Activated CD8-positive, alpha-beta T cell treated with anti-CD3 and anti-CD28 coated beads for 36 hours (primary cell): Measurements from ENCODE around the gene KRT77. TPM values are rescaled to one million over a fixed set of nuclear protein-coding genes. Genes with fewer than 3 reads are reported as not detected.

ENCODE experiments used
- ATAC-seq: fragments of 200-7000 bp; cut with Tn5 transposase; one replicate; pipeline ENCODE4 v1.10.0; 2021; ENCODE audit warnings: mild to moderate bottlenecking, moderate library complexity
- CTCF ChIA-PET: fragments of 350-600 bp; sonication (Branson Sonifier 250); formaldehyde crosslinking; loops from one replicate; lab custom pipeline; 2021; ENCODE audit warnings: antibody characterized with exemption; lab: Charles Lee
- POLR2A ChIA-PET: fragments of 350-600 bp; sonication (Branson Sonifier 250); formaldehyde crosslinking; loops from one replicate; lab custom pipeline; 2021; ENCODE audit warnings: antibody characterized with exemption; lab: Charles Lee
- DNase-seq: peaks from one replicate; pipeline ENCODE4 v3.0.0-alpha.2; 2020
- H3K27ac Mint-ChIP-seq: one replicate; pipeline ENCODE4 v1.8.0; 2021; ENCODE audit warnings: mild to moderate bottlenecking, mixed read lengths
- H3K27me3 Mint-ChIP-seq: one replicate; pipeline ENCODE4 v1.8.0; 2021; ENCODE audit warnings: mixed read lengths
- H3K36me3 Mint-ChIP-seq: one replicate; pipeline ENCODE4 v1.8.0; 2021; ENCODE audit warnings: low read depth, mixed read lengths
- H3K4me1 Mint-ChIP-seq: one replicate; pipeline ENCODE4 v1.8.0; 2021; ENCODE audit warnings: low read depth, mixed read lengths
- H3K4me3 Mint-ChIP-seq: one replicate; pipeline ENCODE4 v1.8.0; 2021; ENCODE audit warnings: mild to moderate bottlenecking, moderate library complexity, mixed read lengths
- H3K9me3 Mint-ChIP-seq: one replicate; pipeline ENCODE4 v1.8.0; 2021; ENCODE audit warnings: mixed read lengths
- CTCF ChIP-seq: fragments of 200-600 bp; IDR thresholded peaks from one replicate; pipeline ENCODE4 v1.8.0; 2022; ENCODE audit warnings: antibody characterized with exemption, mild to moderate bottlenecking
- intact Hi-C: fragments of 100-400 bp; cut with micrococcal nuclease; formaldehyde crosslinking; loops from one replicate; pipeline ENCODE4 v1.10.0; 2022
- total RNA-seq, 2 experiments: library from RNA; stranded (reverse); gene quantifications; one replicate each; pipeline ENCODE4 v1.2.3, GENCODE V29; 2021

KRT77 gene
- total RNA-seq, 2 experiments from 2014 or later: not detected

- Mint-ChIP-seq H3K4me1 (peaks cover 12% of the 10 kb centered on the region), H3K27ac (no peak overlapping the region), H3K9me3 (no peaks in the 10 kb centered on the region), H3K36me3 (no peaks in the 10 kb centered on the region), H3K27me3 (peaks cover 2% of the 10 kb centered on the region), H3K4me3 (no peak overlapping the region)
- ATAC-seq (no peak), DNase-seq (no peak)
- TF ChIP-seq CTCF: no peak
- ChIA-PET CTCF (no interaction called here), POLR2A (no interaction called here)
- intact Hi-C loops: no loop called here
Measured at GRCh38 chr12:52704464-52704863, 1.1 kb upstream of the KRT77 start.

- H3K4me1 Mint-ChIP-seq: peaks cover 12% of the 10 kb centered on the region
- H3K36me3 Mint-ChIP-seq: no peaks in the 10 kb centered on the region
- TF ChIP-seq CTCF: no peak
- H3K27ac Mint-ChIP-seq: no peak overlapping the region
- peaks cover 2% of the 10 kb centered on the region for H3K27me3 Mint-ChIP-seq
- ChIA-PET CTCF (no interaction called here), POLR2A (interaction anchor here (0.6 kb wide), 1 partner anchor 14 kb away, joined by 3 read pairs; no protein-coding TSS in a partner anchor)
- no peaks in the 10 kb centered on the region for H3K9me3 Mint-ChIP-seq
- intact Hi-C loops: no loop called here
- H3K4me3 Mint-ChIP-seq: no peak overlapping the region
- no peak for ATAC-seq
- DNase-seq: no peak
Measured at GRCh38 chr12:52703878-52704277, 554 bp upstream of the KRT77 start.

- Mint-ChIP-seq H3K27ac (no peak overlapping the region), H3K4me1 (no peaks in the 10 kb centered on the region), H3K9me3 (no peaks in the 10 kb centered on the region), H3K36me3 (no peaks in the 10 kb centered on the region), H3K4me3 (no peak overlapping the region), H3K27me3 (peaks cover 2% of the 10 kb centered on the region)
- intact Hi-C loops: no loop called here
- POLR2A ChIA-PET: no interaction called here
- ATAC-seq (no peak), DNase-seq (no peak)
- CTCF ChIA-PET: no interaction called here
- no peak for TF ChIP-seq CTCF
Measured at GRCh38 chr12:52702338-52702737, 986 bp downstream of the KRT77 start.

- POLR2A ChIA-PET: no interaction called here
- ATAC-seq (no peak), DNase-seq (no peak)
- no peak for TF ChIP-seq CTCF
- no peaks in the 10 kb centered on the region for H3K9me3 Mint-ChIP-seq
- peaks cover 2% of the 10 kb centered on the region for H3K27me3 Mint-ChIP-seq
- H3K27ac Mint-ChIP-seq: no peak overlapping the region
- no peaks in the 10 kb centered on the region for H3K36me3 Mint-ChIP-seq
- no peaks in the 10 kb centered on the region for H3K4me1 Mint-ChIP-seq
- intact Hi-C loops: no loop called here
- CTCF ChIA-PET: no interaction called here
- H3K4me3 Mint-ChIP-seq: no peak overlapping the region
Measured at GRCh38 chr12:52701281-52701680, 2.0 kb downstream of the KRT77 start.

GRCh38 chr12:52699960-52700359 is 3.4 kb downstream of the KRT77 start:
- no peak for TF ChIP-seq CTCF
- H3K27ac Mint-ChIP-seq: no peak overlapping the region
- no peak overlapping the region for H3K4me3 Mint-ChIP-seq
- H3K27me3 Mint-ChIP-seq: peaks cover 2% of the 10 kb centered on the region
- ChIA-PET POLR2A (no interaction called here), CTCF (no interaction called here)
- DNase-seq (no peak), ATAC-seq (no peak)
- H3K4me1 Mint-ChIP-seq: no peaks in the 10 kb centered on the region
- H3K9me3 Mint-ChIP-seq: no peaks in the 10 kb centered on the region
- intact Hi-C loops: no loop called here
- H3K36me3 Mint-ChIP-seq: no peaks in the 10 kb centered on the region
